HG03442 (cell line): ENCODE data around the gene NFRKB.

Experiments
- ATAC-seq: cut with Tn5 transposase; IDR thresholded peaks from one replicate; pipeline ENCODE4 v1.9.1; 2021; ENCODE audit warnings: mild to moderate bottlenecking, moderate library complexity; ENCODE audit not compliant: unreplicated experiment

The NFRKB gene

DNA sequence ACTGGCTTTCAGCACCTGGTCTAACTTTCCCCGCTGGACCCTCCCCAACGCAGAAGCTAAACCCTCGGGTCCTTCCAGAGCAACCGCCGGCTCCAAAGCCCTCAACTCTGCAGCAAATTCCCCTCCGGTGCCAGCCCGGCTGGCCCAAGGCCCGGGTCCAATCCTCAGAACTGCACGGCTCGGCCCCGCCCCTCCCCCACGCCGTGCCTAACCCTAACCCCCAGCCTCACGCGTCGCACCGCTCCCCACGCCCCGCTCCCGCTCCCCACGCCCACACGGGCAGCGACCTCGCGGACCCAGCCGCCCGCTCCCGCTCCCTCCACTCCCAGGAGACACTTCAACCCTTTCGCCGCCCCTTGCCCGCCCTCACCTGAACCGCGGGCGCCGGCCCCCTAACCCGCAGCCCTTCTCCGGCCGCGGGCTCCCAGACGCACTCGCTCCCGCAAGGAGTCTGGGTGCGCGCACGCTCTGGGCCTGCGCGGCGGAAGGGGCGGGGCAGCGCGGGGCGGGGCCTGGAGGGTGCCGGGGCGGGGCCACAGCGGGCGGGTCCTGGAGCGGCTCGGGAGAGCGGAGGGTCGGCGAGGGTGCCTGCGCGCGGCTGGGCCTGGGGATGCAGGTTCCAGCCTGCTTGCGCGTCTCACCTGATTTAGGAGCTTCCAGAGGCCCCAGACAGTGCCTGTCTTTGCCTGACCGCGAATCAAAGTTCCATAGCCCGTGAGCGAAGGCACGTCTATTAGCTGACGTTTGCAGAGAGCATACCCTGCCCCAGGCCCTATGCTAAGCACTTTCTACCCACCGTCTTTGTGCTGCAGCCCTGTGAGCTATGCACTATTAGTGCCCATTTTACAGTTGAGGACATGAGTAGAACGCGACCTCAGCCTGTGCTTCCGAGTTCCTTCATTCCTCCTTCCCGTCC is at the start of gene NFRKB:
Gene NFRKB (minus strand): TSS at position 453 of the 916 bp plus-strand sequence. CDS start 2,729 bp downstream, outside the sequence.
- peak; percentile 92 for ATAC-seq

DNA sequence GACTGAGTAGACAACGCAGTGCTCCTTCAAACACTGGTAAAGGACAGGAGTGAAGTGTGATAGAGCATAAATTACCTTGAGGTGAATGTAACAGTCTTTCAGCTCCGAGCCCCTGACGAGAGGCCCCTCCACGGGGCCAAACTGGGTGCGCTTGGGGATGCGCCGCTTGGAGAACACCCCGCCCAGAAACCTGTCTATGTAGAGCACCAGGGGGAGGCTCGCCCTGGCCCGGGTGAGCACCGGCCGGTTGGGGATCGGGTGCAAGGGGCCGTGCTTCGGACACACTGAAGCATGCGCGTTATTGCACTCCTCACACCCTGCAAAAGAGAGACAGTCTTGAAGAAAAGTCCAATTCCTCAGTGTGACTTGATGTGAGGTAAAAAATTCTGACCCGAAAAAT is 49.3 kb upstream of the NFRKB start:
- no peak for ATAC-seq

DNA sequence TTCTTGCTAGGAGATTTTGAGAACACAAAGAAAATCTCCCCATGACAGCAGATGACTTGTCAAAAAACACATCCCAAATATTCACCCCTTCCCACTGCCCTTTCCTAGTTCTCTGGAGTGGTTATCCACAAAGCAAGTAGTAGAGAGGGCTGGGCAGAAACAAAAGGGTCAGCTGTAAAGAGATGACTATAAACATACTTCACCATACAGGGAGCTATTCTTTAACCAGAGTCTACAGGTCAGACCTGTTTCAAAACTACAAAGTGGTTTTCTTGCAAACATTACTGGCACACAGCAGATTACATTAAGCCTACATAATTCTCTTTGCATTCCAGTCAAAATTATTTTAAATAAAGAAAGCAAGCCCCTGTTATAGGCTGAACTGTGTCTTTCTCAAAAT is 47.7 kb upstream of the NFRKB start:
- no peak for ATAC-seq

DNA sequence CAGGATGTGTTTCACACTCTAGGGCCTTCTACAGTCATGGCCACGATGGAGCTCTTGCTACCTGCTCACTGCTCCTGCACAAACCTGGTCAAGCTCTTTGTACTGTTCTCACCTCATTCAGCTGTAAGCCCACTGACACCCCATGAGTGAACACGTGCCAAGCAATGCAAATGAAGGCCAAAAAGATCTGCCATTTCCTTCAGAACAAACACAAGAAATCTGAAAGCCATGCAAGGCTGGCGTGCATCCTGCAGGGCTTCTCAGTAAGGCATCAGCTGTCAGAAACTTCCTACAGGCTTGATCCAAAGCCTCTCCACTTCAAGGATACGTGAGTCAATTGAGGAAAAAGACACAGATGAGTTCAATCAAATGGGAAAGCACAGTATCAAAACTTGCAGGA is 44.1 kb upstream of the NFRKB start:
- ATAC-seq, result no peak

DNA sequence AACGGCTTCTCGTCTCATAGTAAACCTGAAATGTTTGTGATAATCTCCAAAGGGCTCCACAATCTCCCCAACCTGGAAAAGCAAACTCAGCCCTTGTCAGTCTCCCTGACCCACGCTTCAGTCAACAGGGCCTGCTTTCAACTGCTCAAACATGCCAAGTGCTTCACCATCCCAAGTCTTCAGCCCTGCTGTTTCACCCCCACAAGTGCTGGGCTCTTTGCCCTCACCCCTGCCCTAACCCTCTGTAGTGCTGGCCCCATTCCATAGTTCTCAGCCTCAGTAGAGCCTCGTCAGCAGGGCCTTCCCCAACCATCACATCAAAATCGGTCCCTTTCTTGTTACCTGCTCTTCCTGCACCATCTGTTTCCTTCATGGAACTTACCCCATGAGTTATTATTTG is 43.4 kb upstream of the NFRKB start:
- ATAC-seq, result no peak

DNA sequence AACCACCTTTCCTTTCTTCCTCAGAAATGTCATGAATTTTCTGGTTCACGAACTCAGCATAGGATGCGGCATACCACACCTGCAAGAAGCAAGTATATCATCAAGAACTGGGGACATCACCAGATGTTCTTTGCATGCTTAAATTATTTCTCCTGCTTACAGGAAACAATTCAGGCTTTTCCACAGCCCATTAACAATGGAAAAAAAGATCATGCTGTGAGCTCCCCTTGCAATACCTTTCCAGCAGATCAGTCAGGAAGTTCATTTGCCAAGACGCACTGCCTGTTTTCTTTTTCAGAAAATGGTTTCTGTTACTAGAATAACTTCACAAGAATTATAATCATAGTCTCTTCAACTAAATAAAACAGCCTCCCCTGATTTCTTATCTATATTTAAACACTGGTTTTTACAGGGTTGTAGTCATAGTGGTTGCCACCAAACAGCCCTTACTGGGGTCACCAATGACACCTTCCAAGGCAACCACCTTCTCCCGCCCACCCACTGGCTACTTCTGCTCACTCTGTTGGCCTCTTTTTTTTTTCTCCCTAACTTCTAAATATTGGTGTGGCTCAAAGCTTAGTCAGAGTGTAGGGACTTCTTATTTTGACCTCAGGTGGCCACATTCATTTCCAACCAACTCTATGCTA is 42.3 kb upstream of the NFRKB start:
- ATAC-seq, result no peak

DNA sequence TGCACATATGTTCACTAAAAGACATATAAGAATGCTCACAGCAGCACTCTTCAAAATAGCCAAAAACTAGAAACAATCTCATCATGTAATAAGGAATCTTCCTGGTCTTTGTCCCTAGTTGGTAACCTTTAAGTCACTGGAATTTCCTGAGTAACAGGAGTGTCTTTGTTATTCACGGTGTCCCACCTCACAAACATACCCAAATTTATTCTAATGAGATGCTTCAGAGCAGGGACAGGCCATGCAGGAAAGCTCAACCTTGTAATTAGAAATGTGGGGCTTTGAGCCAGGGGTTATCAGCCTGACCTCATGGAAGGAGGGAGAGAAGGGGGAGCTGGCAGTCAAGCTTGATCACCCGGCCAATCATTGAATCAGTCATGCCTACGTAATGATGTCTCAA is 40.3 kb upstream of the NFRKB start:
- no peak for ATAC-seq

DNA sequence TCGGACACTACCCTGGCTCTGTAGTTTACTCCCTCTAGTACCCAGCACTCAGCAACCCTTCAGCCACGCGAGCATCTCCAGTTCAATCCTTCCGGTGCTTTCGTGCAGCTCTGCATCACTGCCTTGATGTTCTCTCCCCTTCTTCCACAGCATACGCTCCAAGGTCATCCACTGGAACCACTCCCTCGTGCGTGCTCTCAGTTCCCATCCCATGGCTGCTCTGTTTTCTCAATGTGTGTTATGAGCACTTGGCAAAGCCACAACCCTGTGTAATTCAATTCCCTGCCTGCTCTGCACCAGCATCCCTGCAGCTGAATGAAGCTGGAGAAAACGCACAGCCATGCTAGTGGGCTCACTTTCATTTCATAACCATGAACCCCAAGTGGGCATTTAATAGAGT is 38.5 kb upstream of the NFRKB start:
- ATAC-seq, result no peak

DNA sequence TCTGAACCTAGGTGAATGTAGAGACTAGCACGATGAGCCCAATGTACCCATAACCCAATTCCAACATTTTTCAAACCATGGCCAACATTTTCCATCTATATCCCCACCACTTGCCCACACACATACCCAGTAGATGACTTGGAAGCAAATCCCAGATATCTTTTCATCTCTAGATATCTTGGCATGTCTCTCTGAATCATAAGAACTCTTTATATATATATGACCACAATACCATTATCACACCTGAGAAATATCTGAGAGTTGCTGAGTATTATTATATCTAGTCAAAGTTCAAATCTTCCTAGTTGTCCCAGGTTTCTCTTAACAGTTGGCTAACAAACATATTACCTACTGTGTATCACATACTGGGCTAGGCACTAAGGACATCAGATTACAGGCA is 37.9 kb upstream of the NFRKB start:
- ATAC-seq, result no peak

DNA sequence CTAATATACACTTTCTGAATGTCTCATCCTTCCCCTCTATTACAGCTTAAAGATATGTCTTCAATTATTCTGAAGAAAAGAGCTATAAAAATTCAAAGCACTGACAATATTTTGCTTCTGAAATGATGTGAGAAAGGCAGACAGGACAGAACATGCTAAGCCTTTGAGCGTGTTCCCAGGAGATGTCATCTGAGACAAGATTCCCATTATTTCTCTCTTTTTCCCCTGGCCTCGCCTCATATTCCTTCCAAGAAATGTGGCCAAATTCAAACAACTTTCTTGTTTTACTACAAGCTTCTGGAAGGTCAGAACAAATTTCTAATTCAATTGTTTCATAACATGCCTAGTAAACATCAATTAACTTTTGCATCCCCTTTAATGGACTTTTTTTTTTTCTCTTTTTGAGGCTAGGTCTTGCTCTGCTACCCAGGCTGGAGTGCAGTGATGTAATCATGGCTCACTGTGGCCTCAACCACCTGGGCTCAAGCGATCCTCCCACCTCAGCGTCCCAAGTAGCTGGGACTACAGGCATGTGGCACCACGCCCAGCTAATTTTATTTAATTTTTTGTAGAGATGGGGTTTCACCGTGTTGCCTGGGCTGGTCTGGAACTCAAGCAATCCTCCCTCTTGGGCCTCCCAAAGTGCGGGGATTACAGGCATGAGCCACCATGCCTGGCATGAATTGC is 37.1 kb upstream of the NFRKB start:
- ATAC-seq, result no peak

DNA sequence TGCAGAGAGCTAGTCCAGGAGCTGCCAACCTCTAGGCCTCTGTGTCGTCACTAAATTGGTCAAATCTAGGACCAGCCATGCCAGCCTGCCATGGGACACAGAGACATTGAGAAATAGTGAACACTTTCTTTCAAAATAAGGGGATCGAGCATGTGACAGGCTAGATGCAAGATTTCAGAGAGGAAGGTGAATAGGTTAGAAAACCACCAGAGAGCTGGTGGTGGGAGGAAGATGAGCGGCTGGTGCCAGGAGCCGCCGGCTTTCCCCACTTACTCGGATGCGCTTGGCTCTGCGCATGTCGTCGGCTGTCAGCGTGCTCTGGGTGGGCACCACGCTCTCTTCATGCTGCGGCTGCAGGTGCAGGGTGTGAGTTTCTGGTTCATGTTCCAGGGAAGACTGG is 35.4 kb upstream of the NFRKB start:
- no peak for ATAC-seq

DNA sequence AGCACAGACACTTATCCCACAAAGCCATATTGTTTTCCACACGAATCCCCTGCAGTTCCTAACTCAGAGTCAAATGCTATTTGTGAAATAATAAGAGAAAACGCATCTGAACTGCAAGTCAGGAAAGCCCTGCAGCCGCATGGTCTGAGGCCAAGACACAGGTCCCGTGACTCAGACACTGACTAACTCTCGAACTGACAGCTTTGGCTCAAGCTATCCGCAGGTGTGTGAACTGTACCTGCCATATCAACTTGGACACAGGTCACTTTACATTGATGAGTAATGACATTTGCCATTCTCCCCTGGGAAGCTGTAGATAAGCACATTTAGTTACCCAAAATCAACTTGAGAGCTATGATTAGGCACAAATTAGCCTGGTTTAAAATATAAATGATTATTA is 34.9 kb upstream of the NFRKB start:
- no peak for ATAC-seq

DNA sequence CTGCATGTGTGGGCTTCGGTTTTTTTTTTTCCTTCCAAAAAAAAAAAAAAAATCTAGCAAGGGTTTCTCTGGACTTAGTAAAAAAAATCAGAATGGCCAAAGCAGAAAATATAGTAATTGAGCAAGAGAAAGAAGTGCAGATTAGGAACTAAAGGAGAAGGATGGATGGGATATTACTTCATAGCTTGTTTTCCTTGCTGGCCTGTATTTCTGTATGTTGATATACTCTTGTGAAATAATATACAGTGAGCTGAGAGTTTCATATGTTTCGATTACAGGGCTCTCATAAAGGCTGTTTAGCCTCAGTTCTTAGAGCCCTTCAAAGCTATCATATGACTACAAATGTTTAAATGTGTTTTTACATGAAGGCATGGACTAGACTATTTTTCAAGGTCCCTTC is 34.3 kb upstream of the NFRKB start:
- no peak for ATAC-seq

DNA sequence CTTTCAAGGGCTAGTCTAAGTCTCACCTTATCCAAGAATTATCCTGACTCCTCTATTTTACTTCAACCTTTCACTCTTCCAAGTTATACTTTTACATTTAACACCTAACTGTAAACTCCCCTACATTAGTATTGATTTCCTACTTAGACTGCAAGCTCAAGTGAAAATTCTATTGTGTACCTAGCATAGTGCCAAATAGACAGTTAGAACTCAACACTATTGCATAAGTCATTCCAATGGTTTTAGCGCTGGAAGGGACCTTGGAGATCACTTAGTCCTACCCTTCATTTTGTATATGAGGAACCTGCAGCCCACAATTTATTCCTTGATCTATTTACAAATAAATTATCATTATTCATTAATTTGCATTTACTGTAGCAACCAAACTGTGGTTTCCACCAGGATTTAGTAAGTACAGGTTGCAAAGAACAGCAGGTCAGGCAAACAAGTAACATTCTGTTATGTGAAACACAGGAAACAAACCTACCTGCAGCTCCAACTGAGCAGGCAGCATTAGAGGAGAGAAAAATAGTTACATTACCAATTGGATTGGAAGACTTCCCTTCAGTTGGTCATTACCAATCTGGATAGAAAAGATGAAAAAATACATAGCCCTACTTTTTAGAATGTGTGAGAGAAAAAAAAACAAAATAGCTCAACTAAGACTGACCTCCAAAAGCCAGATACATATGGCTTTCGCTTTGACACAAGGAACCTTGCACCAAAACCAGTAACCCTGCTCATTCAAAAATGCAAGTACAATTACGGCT is 33.7 kb upstream of the NFRKB start:
- ATAC-seq, result no peak

DNA sequence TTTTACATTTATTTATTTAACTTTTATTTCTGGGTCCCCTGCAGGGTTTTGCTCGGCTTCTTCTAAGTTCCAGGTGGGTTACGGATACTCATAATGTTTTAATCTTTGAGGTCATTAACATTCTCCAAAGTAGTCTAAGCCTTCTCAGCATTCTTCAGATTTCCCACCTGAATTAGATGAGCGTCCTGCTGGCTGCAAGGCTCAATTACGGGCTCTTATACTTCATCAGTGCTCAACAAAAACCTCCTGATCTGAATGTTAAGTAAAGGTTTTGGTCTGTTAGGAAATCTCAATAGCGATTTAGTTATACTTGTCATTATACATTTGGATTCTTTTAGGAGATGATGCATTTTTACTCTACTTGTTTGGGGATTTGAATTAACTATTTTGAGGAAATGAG is 27.3 kb upstream of the NFRKB start:
- ATAC-seq, result no peak

DNA sequence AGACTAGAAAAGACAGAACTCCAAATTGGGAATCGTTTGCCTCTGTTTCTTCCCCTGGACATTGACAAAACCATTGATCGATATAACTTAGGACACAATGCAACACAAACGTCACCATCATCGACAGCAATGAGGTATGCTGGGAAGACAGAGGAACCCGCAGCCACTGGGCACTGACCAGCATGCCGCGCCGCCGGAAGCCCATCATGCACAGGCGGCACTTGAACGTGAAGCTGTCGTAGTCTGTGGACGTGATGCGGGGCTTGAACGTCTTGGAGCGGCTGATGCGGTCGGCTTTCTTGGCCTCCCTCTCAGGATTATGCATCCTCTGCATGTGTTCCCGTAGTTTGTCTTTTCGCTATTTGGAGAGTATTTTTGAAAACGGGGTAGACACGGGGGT is 23.0 kb upstream of the NFRKB start:
- ATAC-seq, result no peak

DNA sequence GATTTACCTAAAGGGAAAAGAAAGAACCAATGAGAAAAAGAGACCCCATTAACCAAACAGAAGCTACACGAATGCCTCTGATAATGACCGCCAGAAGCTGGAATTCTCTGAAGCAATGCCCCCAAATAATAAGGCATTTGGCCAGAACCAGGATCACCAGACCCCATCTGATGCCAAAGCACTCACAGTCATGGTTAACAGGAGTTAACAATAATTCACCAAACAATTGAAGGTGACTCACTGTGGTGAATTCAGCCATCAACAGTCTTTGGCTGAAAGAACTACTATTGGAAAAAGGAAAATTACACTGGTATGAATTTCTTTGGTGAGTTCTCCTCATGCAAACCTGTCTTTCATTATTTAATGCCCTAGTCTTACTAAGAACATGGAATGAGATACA is 21.9 kb upstream of the NFRKB start:
- no peak for ATAC-seq

DNA sequence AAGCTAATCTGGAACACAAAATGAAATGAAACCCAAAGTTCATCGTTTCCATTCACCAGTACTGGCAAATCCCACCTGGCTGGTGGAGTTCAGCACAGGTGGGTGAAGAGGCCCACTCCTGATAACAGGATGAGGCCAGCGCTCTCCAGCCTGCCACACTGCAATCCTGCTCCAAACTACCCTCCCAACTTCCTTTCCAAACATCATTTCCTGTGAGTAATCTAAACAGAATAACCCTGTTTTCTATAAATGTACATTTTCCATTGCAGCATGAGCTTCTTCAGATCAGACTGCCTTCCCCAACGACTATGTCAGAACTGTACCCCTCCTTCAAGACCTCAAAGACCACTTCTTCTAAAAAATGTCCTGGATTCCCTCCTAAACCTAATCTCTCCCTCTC is 15.9 kb upstream of the NFRKB start:
- no peak for ATAC-seq

DNA sequence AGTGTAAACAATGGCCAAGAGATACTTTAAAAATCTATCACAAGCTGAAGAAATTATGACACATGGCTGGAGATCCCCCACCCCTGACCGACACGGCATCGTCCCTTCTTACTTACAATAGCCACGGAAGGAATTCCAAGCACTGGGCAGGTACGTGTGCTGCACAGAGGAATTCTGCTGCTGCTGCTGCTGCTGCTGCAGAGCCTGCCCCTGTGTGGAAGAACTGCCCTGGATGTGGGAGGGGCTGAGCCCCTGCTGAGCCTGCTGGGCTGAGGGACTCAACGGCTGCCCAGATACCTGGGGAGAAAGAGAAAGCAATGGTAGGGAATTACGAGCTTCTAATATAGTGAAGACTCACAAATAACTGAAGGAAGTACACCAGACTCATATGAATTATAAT is 15.0 kb upstream of the NFRKB start:
- ATAC-seq, result no peak

DNA sequence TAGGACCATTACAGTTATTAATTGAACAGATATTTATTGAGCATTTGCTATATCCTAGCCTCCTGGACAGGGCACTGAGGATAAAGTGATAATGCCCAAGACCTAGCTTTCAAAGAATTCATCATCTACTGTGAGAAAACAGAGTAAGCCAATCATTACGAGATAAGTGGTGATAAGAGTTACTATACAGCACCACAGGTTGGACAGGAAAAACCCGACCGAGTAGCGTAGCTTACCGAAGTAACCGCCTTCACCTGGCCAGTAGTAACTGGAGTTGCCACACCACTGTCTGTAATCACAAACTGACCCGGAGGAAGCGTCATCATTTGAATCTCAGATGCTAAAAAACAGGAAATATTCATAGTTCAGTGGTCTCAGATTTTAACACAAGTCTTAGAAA is 10.0 kb upstream of the NFRKB start:
- ATAC-seq, result no peak

DNA sequence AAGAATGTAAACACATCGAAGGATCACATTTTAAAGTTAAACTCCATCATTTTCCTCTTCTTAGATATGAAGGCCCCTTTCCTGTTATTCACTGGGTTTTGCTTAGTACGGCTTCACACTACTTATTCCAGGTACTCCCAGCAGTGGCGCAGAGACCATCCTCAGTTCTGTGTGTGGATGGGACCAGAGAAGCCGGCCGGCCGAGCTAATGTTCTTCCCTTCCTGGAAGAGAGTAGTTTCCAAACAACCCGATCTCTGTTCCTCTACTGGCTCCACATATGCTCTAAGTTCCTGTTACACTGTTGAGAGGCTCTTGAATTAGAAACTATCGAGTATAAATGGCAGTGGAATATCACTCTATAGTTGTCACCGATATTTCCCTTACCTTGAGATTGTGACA is 684 bp upstream of the NFRKB start:
- no peak for ATAC-seq
